Peyer's patch (tissue), 4 donors: ENCODE data around the gene UST.

ENCODE experiments used
- POLR2A ChIP-seq, 2 donors: fragments of 450-650 bp; IDR thresholded peaks; one replicate each; pipeline ENCODE4 v1.5.1; 2017; ENCODE audit warnings: antibody characterized with exemption in 2 of 2, mild to moderate bottlenecking in 2 of 2, moderate library complexity in 2 of 2
- TF ChIP-seq, protein P1 (sequence below), 6 experiments: fragments of 450-650 bp in 4 of 6; fragments of 200-600 bp in 2 of 6; sonication (generic) in 1 of 6; IDR thresholded peaks; one replicate each; pipeline ENCODE4 v1.5.1; 2017 to 2019; ENCODE audit warnings: antibody characterized with exemption in 6 of 6, mild to moderate bottlenecking in 3 of 6, moderate library complexity in 1 of 6

- TF ChIP-seq, protein P1, sequence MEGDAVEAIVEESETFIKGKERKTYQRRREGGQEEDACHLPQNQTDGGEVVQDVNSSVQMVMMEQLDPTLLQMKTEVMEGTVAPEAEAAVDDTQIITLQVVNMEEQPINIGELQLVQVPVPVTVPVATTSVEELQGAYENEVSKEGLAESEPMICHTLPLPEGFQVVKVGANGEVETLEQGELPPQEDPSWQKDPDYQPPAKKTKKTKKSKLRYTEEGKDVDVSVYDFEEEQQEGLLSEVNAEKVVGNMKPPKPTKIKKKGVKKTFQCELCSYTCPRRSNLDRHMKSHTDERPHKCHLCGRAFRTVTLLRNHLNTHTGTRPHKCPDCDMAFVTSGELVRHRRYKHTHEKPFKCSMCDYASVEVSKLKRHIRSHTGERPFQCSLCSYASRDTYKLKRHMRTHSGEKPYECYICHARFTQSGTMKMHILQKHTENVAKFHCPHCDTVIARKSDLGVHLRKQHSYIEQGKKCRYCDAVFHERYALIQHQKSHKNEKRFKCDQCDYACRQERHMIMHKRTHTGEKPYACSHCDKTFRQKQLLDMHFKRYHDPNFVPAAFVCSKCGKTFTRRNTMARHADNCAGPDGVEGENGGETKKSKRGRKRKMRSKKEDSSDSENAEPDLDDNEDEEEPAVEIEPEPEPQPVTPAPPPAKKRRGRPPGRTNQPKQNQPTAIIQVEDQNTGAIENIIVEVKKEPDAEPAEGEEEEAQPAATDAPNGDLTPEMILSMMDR (IDR thresholded peaks at IDR 0.05) = no peak
- no peak for TF ChIP-seq POLR2A (IDR thresholded peaks at IDR 0.05)
Observed at GRCh38 chr6:148830614-148831013, 83.8 kb downstream of the UST start.
